ENCODE measurements around the gene AFF4. TPM values are rescaled to one million over a fixed set of nuclear protein-coding genes. Genes with fewer than 3 reads are reported as not detected.

The AFF4 gene
- total and polyA plus RNA-seq, 10 of the 15 experiments (the other 5 are each of a cell fraction or from before 2014, with no cell fraction given): 1.1 to 20.2 (median 10.4) TPM

- Histone ChIP-seq H3K36me3 (ENCODE audit: control insufficient read depth in 2 of 2, insufficient read depth in 2 of 2, low read length in 1 of 2) (peaks cover 4 to 13% of the 10 kb centered on the region in 2 experiments; a peak in 3 of 4 replicates), H3K9me3 (replicated peaks; ENCODE audit: control insufficient read depth, insufficient read depth, low read length) (no peaks in the 10 kb centered on the region), H3K4me3 (no peak overlapping the region), H3K27ac (ENCODE audit: control insufficient read depth, insufficient read depth) (no peak overlapping the region), H3K4me1 (ENCODE audit: control insufficient read depth, insufficient read depth, low read length) (no peaks in the 10 kb centered on the region), H3K79me2 (ENCODE audit: control insufficient read depth, insufficient read depth, low read length) (no peaks in the 10 kb centered on the region), H3K4me2 (ENCODE audit: control insufficient read depth, insufficient read depth) (no peak overlapping the region), H2AFZ (ENCODE audit: control insufficient read depth, low read depth, low read length) (no peak overlapping the region), H3K27me3 (replicated peaks in 1 of 2; ENCODE audit: control insufficient read depth in 2 of 2, insufficient read depth in 2 of 2, low read length in 1 of 2) (no peaks in the 10 kb centered on the region), H4K20me1 (ENCODE audit: control insufficient read depth, insufficient read depth) (no peaks in the 10 kb centered on the region), H3K9ac (ENCODE audit: control insufficient read depth, insufficient read depth, low read length) (no peak overlapping the region)
- no TSS peak for BruUV-seq (replicated peaks)
- CTCF ChIA-PET: interaction anchor here (0.7 to 2.6 kb wide), 10 partner anchors 12 to 500 kb away, joined by 3 to 15 read pairs (median 6); no protein-coding TSS in a partner anchor
- POLR2A ChIA-PET: no interaction called here
- RAD21 ChIA-PET (ENCODE audit: unreplicated experiment): no interaction called here
- DNase-seq (ENCODE audit: low read depth, low spot score) (no peak), ATAC-seq (no peak), FAIRE-seq (no peak)
- WGBS (ENCODE audit: insufficient coverage, insufficient replicate concordance, low lambda C conversion rate, missing lambda C conversion rate): 75% methylated on average over 2 of the region's 2 CpGs
- intact Hi-C loops (cut with micrococcal nuclease; ENCODE audit: unreplicated experiment): loop anchor here (5.0 to 10.0 kb wide), 2 partner anchors 222 to 270 kb away; no protein-coding TSS in a partner anchor
- SMC1A ChIA-PET (ENCODE audit: uncharacterized antibody, unreplicated experiment): interaction anchor here (1.1 to 3.3 kb wide), 9 partner anchors 10 to 379 kb away, joined by 3 to 17 read pairs (median 5); partner anchors contain the start of gene SHROOM1
- in situ Hi-C loops (cut with MboI): loop anchor here (5.0 kb wide), 1 partner anchor 497 kb away; no protein-coding TSS in a partner anchor
- TF ChIP-seq GABPA (IDR thresholded peaks at IDR 0.05; ENCODE audit: low read depth) (no peak), HDAC6 (IDR thresholded peaks at IDR 0.05; ENCODE audit: unreplicated experiment) (no peak), IRF3 (IDR thresholded peaks at IDR 0.05) (no peak), PML (IDR thresholded peaks at IDR 0.05; ENCODE audit: low read length) (no peak), CREB1 (IDR thresholded peaks at IDR 0.05; ENCODE audit: low read depth) (no peak), CBX3 (IDR thresholded peaks at IDR 0.05; ENCODE audit: borderline replicate concordance, low read depth) (no peak), ZNF592 (IDR thresholded peaks at IDR 0.05) (no peak), IKZF1 (conservative IDR thresholded peaks at IDR 0.05) (no peak), NFIC (IDR thresholded peaks at IDR 0.05; ENCODE audit: low read depth, low read length) (no peak), SMC3 (IDR thresholded peaks at IDR 0.05; ENCODE audit: borderline replicate concordance, low read length) (no peak), POLR2A (IDR thresholded peaks at IDR 0.05; ENCODE audit: low read depth, low read length) (no peak), E4F1 (IDR thresholded peaks at IDR 0.05; ENCODE audit: borderline replicate concordance, partially characterized antibody) (no peak), MTA2 (IDR thresholded peaks at IDR 0.05; ENCODE audit: low read depth) (no peak), CEBPB (IDR thresholded peaks at IDR 0.05; ENCODE audit: borderline replicate concordance in 1 of 2, low read depth in 2 of 2, low read length in 2 of 2) (no peak)
- TF ChIP-seq, protein P1, sequence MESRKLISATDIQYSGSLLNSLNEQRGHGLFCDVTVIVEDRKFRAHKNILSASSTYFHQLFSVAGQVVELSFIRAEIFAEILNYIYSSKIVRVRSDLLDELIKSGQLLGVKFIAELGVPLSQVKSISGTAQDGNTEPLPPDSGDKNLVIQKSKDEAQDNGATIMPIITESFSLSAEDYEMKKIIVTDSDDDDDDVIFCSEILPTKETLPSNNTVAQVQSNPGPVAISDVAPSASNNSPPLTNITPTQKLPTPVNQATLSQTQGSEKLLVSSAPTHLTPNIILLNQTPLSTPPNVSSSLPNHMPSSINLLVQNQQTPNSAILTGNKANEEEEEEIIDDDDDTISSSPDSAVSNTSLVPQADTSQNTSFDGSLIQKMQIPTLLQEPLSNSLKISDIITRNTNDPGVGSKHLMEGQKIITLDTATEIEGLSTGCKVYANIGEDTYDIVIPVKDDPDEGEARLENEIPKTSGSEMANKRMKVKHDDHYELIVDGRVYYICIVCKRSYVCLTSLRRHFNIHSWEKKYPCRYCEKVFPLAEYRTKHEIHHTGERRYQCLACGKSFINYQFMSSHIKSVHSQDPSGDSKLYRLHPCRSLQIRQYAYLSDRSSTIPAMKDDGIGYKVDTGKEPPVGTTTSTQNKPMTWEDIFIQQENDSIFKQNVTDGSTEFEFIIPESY (IDR thresholded peaks at IDR 0.05): no peak
Observed at GRCh38 chr5:132884548-132884947, 78.9 kb downstream of the AFF4 start.
